ENCODE results near the gene MYLK. TPM values are rescaled to one million over a fixed set of nuclear protein-coding genes. Genes with fewer than 3 reads are reported as not detected.
"Not testable (repeated sequence)": the region's sequence is repeated elsewhere in the genome, so short reads cannot be mapped to it uniquely, and the experiment has no call there.

Gene MYLK
- polyA plus RNA-seq, 1 donor from 2014 or later = 2.4 TPM

- no peak overlapping the region for H3K4me3 Mint-ChIP-seq
- no peaks in the 10 kb centered on the region for H3K27me3 Mint-ChIP-seq
- no peak overlapping the region for H3K27ac Mint-ChIP-seq
- H3K36me3 Mint-ChIP-seq = peaks cover 2% of the 10 kb centered on the region
- H3K9me3 Mint-ChIP-seq = no peaks in the 10 kb centered on the region
- H3K4me1 Mint-ChIP-seq = peaks cover 0 to 3% (median 0%) of the 10 kb centered on the region in 3 donors
These were observed 267.5 kb downstream of the MYLK start for GRCh38 chr3:123616593-123616992.

DNA sequence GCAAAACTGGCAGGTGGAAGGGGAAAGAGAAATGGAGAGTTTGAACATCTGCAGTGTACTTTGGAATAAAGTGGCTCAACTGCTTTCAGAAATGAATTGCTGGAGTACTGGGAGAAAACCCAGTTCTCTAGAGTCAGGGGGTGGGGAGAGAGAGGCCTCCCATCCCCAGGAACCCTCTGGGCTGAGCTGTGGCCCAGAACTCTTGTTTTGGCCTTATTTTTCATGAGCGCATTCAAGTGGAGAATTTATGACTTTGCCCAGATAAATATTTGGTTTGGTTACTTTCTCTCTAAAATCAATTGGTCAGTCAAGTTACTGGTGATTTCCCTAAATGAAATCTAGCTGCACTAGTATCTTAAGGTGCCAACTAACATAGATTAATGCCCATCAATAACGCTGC, 270.6 kb downstream of the MYLK start:
- Mint-ChIP-seq H3K27ac (no peak overlapping the region), H3K27me3 (no peaks in the 10 kb centered on the region), H3K4me1 (peaks cover 6 to 11% (median 7%) of the 10 kb centered on the region in 3 donors), H3K36me3 (peaks cover 4% of the 10 kb centered on the region), H3K4me3 (no peak overlapping the region), H3K9me3 (no peaks in the 10 kb centered on the region)

- H3K36me3 Mint-ChIP-seq, H3K27ac Mint-ChIP-seq, H3K4me3 Mint-ChIP-seq, H3K9me3 Mint-ChIP-seq, H3K27me3 Mint-ChIP-seq: not testable (repeated sequence)
- H3K4me1 Mint-ChIP-seq = peaks cover 6 to 15% (median 12%) of the 10 kb centered on the region in 3 donors
These were observed 272.5 kb downstream of the MYLK start for GRCh38 chr3:123611674-123612073.

DNA sequence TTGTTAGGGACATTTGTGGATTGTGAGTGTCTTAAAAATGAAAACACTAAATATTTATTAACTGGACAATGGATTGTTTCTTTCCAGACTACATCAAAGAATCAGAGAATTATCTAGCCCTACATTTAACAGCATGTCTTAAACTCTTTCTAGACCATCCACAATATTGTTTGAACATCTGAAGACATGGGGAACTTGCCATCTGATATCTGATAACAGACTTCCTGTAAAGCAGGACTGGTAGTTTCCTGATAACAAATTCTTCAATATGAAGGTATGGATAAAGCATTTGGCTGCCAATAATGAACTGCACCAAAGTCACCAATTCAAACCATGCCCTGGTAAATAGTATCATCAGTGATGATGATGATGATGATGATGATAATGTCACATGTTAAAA, 273.1 kb downstream of the MYLK start:
- peaks cover 10 to 19% (median 18%) of the 10 kb centered on the region in 3 donors for H3K4me1 Mint-ChIP-seq
- peak overlapping the region in 1 of 4 donors; percentile 8 for H3K4me3 Mint-ChIP-seq
- no peaks in the 10 kb centered on the region for H3K9me3 Mint-ChIP-seq
- peaks cover 4% of the 10 kb centered on the region for H3K36me3 Mint-ChIP-seq
- no peaks in the 10 kb centered on the region for H3K27me3 Mint-ChIP-seq
- H3K27ac Mint-ChIP-seq = no peak overlapping the region

DNA sequence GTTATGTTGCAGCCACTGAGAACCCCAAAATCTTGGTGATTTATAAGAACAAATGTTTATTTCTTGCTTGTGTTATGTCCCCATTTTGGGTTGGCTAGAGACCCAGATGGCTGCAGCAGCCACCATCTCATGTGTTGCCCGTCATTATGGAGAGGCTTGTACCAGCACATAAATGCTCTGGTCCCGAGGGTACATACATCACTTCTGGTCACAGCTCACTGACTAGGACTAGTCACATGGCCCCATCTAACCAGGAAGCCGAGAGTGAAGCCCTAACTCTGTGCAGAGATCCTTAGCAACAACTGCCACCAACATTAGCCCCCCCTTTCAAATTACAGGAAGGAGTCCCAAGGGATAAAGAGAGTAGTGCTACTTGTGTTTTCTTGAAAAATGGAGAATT, 273.8 kb downstream of the MYLK start:
- H3K27me3 Mint-ChIP-seq = no peaks in the 10 kb centered on the region
- H3K4me3 Mint-ChIP-seq = peak overlapping the region in 2 of 4 donors; percentile 43 to 75
- H3K9me3 Mint-ChIP-seq = no peaks in the 10 kb centered on the region
- H3K4me1 Mint-ChIP-seq = peaks cover 14 to 22% (median 20%) of the 10 kb centered on the region in 3 donors
- H3K36me3 Mint-ChIP-seq = peaks cover 4% of the 10 kb centered on the region
- no peak overlapping the region for H3K27ac Mint-ChIP-seq

GRCh38 chr3:123609063-123609462, 275.1 kb downstream of the MYLK start:
- Mint-ChIP-seq H3K36me3 (peaks cover 4% of the 10 kb centered on the region), H3K4me1 (peaks cover 16 to 27% (median 27%) of the 10 kb centered on the region in 3 donors), H3K27ac (no peak overlapping the region), H3K9me3 (no peaks in the 10 kb centered on the region), H3K4me3 (no peak overlapping the region), H3K27me3 (no peaks in the 10 kb centered on the region)

- Mint-ChIP-seq H3K27ac (peak overlapping the region in 1 of 3 donors; percentile 13), H3K4me3 (no peak overlapping the region), H3K27me3 (no peaks in the 10 kb centered on the region), H3K4me1 (peaks cover 16 to 27% (median 27%) of the 10 kb centered on the region in 3 donors), H3K36me3 (peaks cover 2% of the 10 kb centered on the region), H3K9me3 (no peaks in the 10 kb centered on the region)
These were observed 275.7 kb downstream of the MYLK start for GRCh38 chr3:123608263-123608937.

DNA sequence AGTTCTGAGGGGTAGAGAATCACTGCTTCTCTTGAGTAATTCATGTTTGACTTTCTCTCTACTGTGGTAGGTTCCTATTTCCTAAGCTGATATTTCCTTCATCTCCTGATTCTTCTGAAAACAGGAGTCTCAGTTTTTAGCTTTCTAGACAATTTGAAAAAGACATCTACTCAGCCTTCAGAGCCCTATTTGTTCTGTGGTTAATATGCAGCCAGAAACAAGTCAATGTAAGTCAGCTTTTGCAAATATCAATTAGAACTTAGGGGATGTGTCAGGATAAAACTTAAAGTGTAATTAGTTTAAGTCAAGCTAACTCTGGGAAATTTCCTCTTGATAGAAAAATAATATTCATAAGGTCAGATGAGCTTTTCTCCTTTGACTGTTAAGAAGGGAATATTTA, 277.6 kb downstream of the MYLK start:
- H3K27ac Mint-ChIP-seq = no peak overlapping the region
- peaks cover 2% of the 10 kb centered on the region for H3K36me3 Mint-ChIP-seq

GRCh38 chr3:123605789-123606234, 278.3 kb downstream of the MYLK start:
- Mint-ChIP-seq H3K9me3 (no peaks in the 10 kb centered on the region), H3K4me1 (peaks cover 16 to 27% (median 24%) of the 10 kb centered on the region in 3 donors), H3K27me3 (no peaks in the 10 kb centered on the region), H3K4me3 (peak overlapping the region in 2 of 4 donors; percentile 46 to 55), H3K27ac (peak overlapping the region in 1 of 3 donors; percentile 79), H3K36me3 (peaks cover 2% of the 10 kb centered on the region)

More for the DNA sequence above, 277.6 kb downstream of the MYLK start:
- Mint-ChIP-seq H3K4me1 (peaks cover 16 to 27% (median 27%) of the 10 kb centered on the region in 3 donors), H3K27me3 (no peaks in the 10 kb centered on the region), H3K4me3 (peak overlapping the region in 1 of 4 donors; percentile 41), H3K9me3 (no peaks in the 10 kb centered on the region)

- not testable (repeated sequence) for H3K9me3 Mint-ChIP-seq, H3K4me3 Mint-ChIP-seq, H3K27me3 Mint-ChIP-seq, H3K27ac Mint-ChIP-seq, H3K36me3 Mint-ChIP-seq
- H3K4me1 Mint-ChIP-seq = peaks cover 10 to 19% (median 18%) of the 10 kb centered on the region in 3 donors
These were observed 281.0 kb downstream of the MYLK start for GRCh38 chr3:123603153-123603552.

DNA sequence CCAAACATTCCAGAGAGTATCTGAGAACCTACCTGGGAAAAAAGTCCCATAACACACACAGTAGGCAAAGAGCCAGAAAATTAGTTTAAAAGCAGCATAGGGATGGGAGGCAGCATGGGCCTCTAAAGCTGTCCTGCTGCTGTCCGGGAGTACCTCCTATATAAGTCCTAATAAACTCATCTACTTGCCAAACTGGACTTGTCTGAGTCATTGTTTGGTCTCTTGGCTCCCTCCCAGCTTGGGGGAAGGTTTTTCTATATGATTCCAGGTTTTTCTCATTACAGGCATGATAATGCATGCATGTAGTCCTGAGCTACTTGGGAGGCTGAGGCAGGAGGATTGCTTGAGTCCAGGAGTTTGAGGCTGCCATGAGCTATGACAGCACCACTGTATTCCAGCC, 281.8 kb downstream of the MYLK start:
- H3K4me3 Mint-ChIP-seq = no peak overlapping the region
- H3K4me1 Mint-ChIP-seq = peaks cover 10 to 19% (median 17%) of the 10 kb centered on the region in 3 donors
- H3K27me3 Mint-ChIP-seq = no peaks in the 10 kb centered on the region
- H3K9me3 Mint-ChIP-seq = no peaks in the 10 kb centered on the region
- H3K27ac Mint-ChIP-seq = no peak overlapping the region
- H3K36me3 Mint-ChIP-seq = no peaks in the 10 kb centered on the region

DNA sequence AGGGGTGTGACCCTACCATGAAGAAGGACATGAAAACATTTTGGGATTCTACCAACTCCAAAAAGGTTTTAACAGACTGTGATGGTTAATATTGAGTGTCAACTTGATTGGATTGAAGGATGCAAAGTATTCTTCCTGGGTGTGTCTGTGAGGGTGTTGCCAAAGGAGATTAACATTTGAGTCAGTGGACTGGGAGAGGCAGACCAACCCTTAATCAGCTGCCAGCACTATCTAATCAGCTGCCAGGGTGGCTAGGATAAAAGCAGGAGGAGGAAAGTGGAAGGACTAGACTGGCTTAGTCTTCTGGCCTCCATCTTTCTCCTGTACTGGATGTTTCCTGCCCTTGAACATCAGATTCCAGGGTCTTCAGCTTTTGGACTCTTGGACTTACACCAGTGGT, 283.3 kb downstream of the MYLK start:
- H3K9me3 Mint-ChIP-seq, H3K27ac Mint-ChIP-seq: not testable (repeated sequence)

DNA sequence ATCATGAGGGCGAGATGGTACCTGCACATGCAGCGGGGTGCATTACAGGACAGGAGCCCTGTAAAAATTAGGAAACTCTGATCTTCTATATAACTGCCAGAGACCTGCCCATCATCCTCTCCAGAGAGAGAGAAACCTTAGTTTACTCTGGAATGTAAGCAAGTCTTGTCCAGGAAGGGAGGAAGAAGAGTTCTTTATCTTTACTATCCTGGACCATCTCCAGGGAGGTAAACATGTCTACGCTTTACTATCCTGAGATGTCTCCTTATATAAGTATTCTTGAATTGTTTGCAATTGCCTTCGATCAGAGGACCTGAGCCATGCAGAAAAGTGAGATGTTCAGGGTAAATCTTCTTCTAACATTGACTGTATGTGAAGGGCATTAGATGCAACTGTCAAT, 286.6 kb downstream of the MYLK start:
- H3K4me1 Mint-ChIP-seq = peaks cover 0 to 4% (median 0%) of the 10 kb centered on the region in 3 donors
- no peak overlapping the region for H3K4me3 Mint-ChIP-seq

More for the DNA sequence above, 283.3 kb downstream of the MYLK start:
- not testable (repeated sequence) for H3K36me3 Mint-ChIP-seq, H3K4me1 Mint-ChIP-seq, H3K4me3 Mint-ChIP-seq, H3K27me3 Mint-ChIP-seq

GRCh38 chr3:123595396-123596180, 288.5 kb downstream of the MYLK start:
- H3K4me3 Mint-ChIP-seq = no peak overlapping the region
- peaks cover 2 to 12% (median 3%) of the 10 kb centered on the region in 3 donors for H3K9me3 Mint-ChIP-seq
- peaks cover 4% of the 10 kb centered on the region for H3K36me3 Mint-ChIP-seq
- no peaks in the 10 kb centered on the region for H3K27me3 Mint-ChIP-seq
- peak overlapping the region in 1 of 3 donors; percentile 76 for H3K27ac Mint-ChIP-seq
- H3K4me1 Mint-ChIP-seq = peaks cover 0 to 5% (median 0%) of the 10 kb centered on the region in 3 donors

More for the DNA sequence above, 286.6 kb downstream of the MYLK start:
- no peak overlapping the region for H3K27ac Mint-ChIP-seq
- no peaks in the 10 kb centered on the region for H3K27me3 Mint-ChIP-seq
- H3K36me3 Mint-ChIP-seq = peaks cover 1% of the 10 kb centered on the region
- H3K9me3 Mint-ChIP-seq = no peaks in the 10 kb centered on the region

DNA sequence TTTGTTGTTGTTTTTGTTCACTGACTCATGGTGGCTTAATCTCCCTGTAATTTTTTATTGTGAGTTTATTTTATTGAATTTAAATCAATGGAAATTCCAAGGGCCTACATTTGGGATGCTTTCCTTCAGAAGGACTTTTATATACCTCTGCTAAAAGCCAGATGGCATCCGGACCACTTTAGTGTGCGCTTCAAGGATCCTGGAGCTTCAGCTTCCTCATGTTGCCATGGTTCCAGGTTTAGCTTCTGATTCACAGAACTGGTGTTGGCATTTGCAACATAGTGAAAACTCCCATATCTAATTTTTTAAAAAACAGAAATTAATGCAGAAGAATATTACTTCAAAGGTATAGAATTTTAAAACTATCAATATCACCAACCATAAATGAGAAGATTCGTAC, 290.8 kb downstream of the MYLK start:
- H3K4me3 Mint-ChIP-seq = no peak overlapping the region
- H3K36me3 Mint-ChIP-seq = peaks cover 8% of the 10 kb centered on the region
- H3K4me1 Mint-ChIP-seq = peaks cover 0 to 5% (median 0%) of the 10 kb centered on the region in 3 donors
- no peaks in the 10 kb centered on the region for H3K27me3 Mint-ChIP-seq
- H3K9me3 Mint-ChIP-seq = peaks cover 9 to 23% (median 9%) of the 10 kb centered on the region in 3 donors
- no peak overlapping the region for H3K27ac Mint-ChIP-seq
